Skin of body (tissue), 2 donors: Measurements from ENCODE around the gene SLAIN2. TPM values are rescaled to one million over a fixed set of nuclear protein-coding genes. Genes with fewer than 3 reads are reported as not detected.
"Not testable (repeated sequence)": the region's sequence is repeated elsewhere in the genome, so short reads cannot be mapped to it uniquely, and the experiment has no call there.

Experiments used
- DNase-seq: peaks from one replicate; lab custom pipeline; 2025; lab: John Stamatoyannopoulos, UW
- total RNA-seq: library from RNA; depleted of rRNA; stranded (reverse); fragments of >200 nt; gene quantifications from one replicate; pipeline ENCODE4 v1.2.3, GENCODE V29; 2014

The SLAIN2 gene
- total RNA-seq, 1 donor from 2014 or later: 58.0 TPM

GRCh38 chr4:48436318-48436717, 95.0 kb downstream of the SLAIN2 start:
- no peak for DNase-seq

GRCh38 chr4:48439988-48440387, 98.7 kb downstream of the SLAIN2 start:
- DNase-seq: no peak

- DNase-seq: not testable (repeated sequence)
Observed at GRCh38 chr4:48440914-48441313, 99.6 kb downstream of the SLAIN2 start.

- no peak for DNase-seq
Observed at GRCh38 chr4:48445704-48446103, 104.4 kb downstream of the SLAIN2 start.

GRCh38 chr4:48446642-48447041, 105.3 kb downstream of the SLAIN2 start:
- DNase-seq: no peak

GRCh38 chr4:48449151-48449550, 107.8 kb downstream of the SLAIN2 start:
- no peak for DNase-seq

GRCh38 chr4:48450740-48451139, 109.4 kb downstream of the SLAIN2 start:
- DNase-seq: no peak

GRCh38 chr4:48451656-48452055, 110.3 kb downstream of the SLAIN2 start:
- DNase-seq: not testable (repeated sequence)

- no peak for DNase-seq
Observed at GRCh38 chr4:48454591-48454990, 113.3 kb downstream of the SLAIN2 start.

- DNase-seq: no peak
Observed at GRCh38 chr4:48461000-48461399, 119.7 kb downstream of the SLAIN2 start.

GRCh38 chr4:48462363-48462762, 121.0 kb downstream of the SLAIN2 start:
- peak; percentile 70 for DNase-seq

GRCh38 chr4:48467442-48467841, 126.1 kb downstream of the SLAIN2 start:
- DNase-seq: no peak

GRCh38 chr4:48467891-48468290, 126.6 kb downstream of the SLAIN2 start:
- DNase-seq: no peak

- no peak for DNase-seq
Observed at GRCh38 chr4:48470137-48470536, 128.8 kb downstream of the SLAIN2 start.

- no peak for DNase-seq
Observed at GRCh38 chr4:48470570-48470969, 129.2 kb downstream of the SLAIN2 start.

GRCh38 chr4:48472794-48473193, 131.5 kb downstream of the SLAIN2 start:
- DNase-seq: no peak

- DNase-seq: no peak
Observed at GRCh38 chr4:48475770-48476169, 134.4 kb downstream of the SLAIN2 start.

Other genes starting within 250 kb of the SLAIN2 start
- 1.1 TPM for gene TXK, start 207.3 kb upstream of the SLAIN2 start, total RNA-seq
- gene TEC, start 71.7 kb upstream of the SLAIN2 start, total RNA-seq: 5.5 TPM
- gene SLC10A4, start 141.8 kb downstream of the SLAIN2 start, total RNA-seq: 0.79 TPM
- 0.20 TPM for gene ZAR1, start 148.7 kb downstream of the SLAIN2 start, total RNA-seq